Activated CD4-positive, alpha-beta T cell treated with anti-CD3 and anti-CD28 coated beads, Interleukin-2, amount 10 ng/mL, durations not matched to agents 24 days and 14 days (primary cell): ENCODE data around the gene APOC4. TPM values are rescaled to one million over a fixed set of nuclear protein-coding genes. Genes with fewer than 3 reads are reported as not detected.
"Not testable (repeated sequence)": the region's sequence is repeated elsewhere in the genome, so short reads cannot be mapped to it uniquely, and the experiment has no call there.

Experiments
- DNase-seq: peaks from one replicate; pipeline ENCODE4 v3.0.0; 2022
- H3K27ac Mint-ChIP-seq: one replicate; pipeline ENCODE4 v1.8.0; 2022; ENCODE audit warnings: mild to moderate bottlenecking, mixed read lengths
- H3K27me3 Mint-ChIP-seq: one replicate; pipeline ENCODE4 v1.8.0; 2022; ENCODE audit warnings: mixed read lengths
- H3K36me3 Mint-ChIP-seq: one replicate; pipeline ENCODE4 v1.8.0; 2022; ENCODE audit warnings: low read depth, mild to moderate bottlenecking, mixed read lengths
- H3K4me1 Mint-ChIP-seq: one replicate; pipeline ENCODE4 v1.8.0; 2021; ENCODE audit warnings: mixed read lengths
- H3K4me3 Mint-ChIP-seq: one replicate; pipeline ENCODE4 v1.8.0; 2022; ENCODE audit warnings: mild to moderate bottlenecking, moderate library complexity, mixed read lengths
- H3K9me3 Mint-ChIP-seq: one replicate; pipeline ENCODE4 v1.8.0; 2021; ENCODE audit warnings: mixed read lengths
- intact Hi-C: fragments of 100-400 bp; cut with micrococcal nuclease; formaldehyde crosslinking; loops from one replicate; pipeline ENCODE4 v1.15.1; 2023
- total RNA-seq: library from RNA; stranded (reverse); gene quantifications from 2 replicates; pipeline ENCODE4 v1.2.3, GENCODE V29; 2022

APOC4 gene
- total RNA-seq, 1 donor from 2014 or later, result not detected

DNA sequence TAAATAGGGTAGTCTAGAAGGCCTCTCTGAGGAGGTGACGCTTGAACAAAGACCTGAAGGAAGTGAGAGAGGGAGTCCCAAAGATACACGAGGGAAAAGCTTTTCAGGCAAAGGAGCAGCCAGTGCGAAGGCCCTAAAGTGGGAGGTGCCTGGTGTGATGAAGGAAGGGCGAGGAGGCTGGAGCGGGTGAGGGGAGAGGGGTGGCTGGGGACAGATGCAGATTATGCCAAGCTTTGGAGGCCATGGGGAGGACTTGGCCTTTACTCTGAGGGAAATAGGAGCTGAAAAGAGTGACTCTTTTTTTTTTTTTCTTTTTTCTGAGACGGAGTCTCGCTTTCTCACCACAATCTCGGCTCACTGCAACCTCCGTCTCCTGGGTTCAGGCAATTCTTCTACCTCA, 16.1 kb downstream of the APOC4 start:
- Mint-ChIP-seq H3K9me3 (no peaks in the 10 kb centered on the region), H3K4me3 (no peak overlapping the region), H3K4me1 (peaks cover 38% of the 10 kb centered on the region), H3K27me3 (no peaks in the 10 kb centered on the region), H3K27ac (peak overlapping the region; percentile 14), H3K36me3 (peaks cover 21% of the 10 kb centered on the region)
- no peak for DNase-seq
- intact Hi-C loops, result no loop called here

DNA sequence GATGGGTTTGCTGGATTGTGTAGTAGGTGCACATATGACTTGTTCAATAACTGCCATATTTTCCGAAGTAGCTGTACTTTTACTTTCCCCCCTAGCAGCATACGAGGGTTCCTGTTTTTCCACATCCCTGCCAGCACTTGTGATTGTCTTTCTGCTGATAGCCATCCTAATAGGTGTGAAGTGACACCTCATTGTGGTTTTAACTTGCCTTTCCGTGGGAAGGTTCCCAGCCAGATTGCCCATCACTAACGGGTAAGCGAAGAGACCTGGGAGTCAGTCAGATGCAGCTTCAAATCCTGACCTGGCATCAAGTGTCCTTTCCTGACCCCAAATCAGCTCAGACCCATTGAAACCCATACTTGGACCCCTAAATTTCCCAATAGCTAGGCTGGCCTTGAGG, 17.7 kb downstream of the APOC4 start:
- peaks cover 34% of the 10 kb centered on the region for H3K4me1 Mint-ChIP-seq
- intact Hi-C loops, result no loop called here
- H3K27ac Mint-ChIP-seq, result peak overlapping the region; percentile 45

DNA sequence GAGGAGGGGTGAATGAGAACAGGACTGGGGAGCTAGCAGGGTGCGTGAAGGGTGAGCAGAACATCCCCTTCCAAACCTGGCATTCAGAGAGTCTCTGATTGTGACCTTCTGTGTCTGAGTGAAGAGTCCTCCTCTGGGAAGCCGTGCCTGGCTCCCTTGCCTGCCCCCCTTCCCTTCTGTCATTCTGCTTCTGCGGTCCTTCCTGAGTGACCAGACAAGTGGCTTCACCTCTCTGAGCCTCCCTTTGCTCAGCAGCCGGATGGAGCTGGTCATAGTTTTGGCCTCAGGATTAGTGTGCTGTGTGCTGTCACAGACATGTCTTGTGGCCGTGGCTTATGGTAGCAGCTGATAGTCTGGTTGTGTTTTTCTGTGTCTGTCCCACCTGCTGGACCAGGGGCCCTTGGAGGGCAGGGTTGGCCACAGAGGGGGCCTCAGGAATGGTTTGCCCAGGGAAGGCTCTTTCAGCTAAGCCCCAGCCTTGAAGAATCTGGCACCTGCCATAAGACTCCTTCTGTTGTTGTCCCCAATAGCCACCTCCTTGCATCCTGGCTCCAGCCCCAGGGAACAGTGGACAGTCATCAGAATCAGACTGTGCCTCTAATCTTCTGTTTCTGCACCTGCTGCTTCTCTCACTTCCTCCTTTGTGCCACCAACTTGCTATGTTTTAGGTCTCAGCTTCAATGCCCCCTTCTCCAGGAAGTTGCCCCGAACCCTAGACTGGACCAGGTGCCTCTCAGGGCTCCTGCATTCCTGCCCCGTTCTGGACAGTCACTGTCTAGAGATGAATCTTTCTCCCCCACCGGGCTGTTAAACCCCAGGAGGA, 19.1 kb downstream of the APOC4 start:
- H3K4me1 Mint-ChIP-seq, result peaks cover 29% of the 10 kb centered on the region
- no peaks in the 10 kb centered on the region for H3K9me3 Mint-ChIP-seq
- H3K27me3 Mint-ChIP-seq, result no peaks in the 10 kb centered on the region
- H3K4me3 Mint-ChIP-seq, result no peak overlapping the region
- no peak overlapping the region for H3K27ac Mint-ChIP-seq
- intact Hi-C loops, result no loop called here
- DNase-seq, result no peak
- peaks cover 30% of the 10 kb centered on the region for H3K36me3 Mint-ChIP-seq

More for the DNA sequence above, 17.7 kb downstream of the APOC4 start:
- H3K9me3 Mint-ChIP-seq, result no peaks in the 10 kb centered on the region
- no peaks in the 10 kb centered on the region for H3K27me3 Mint-ChIP-seq
- DNase-seq, result no peak
- no peak overlapping the region for H3K4me3 Mint-ChIP-seq
- H3K36me3 Mint-ChIP-seq, result peaks cover 25% of the 10 kb centered on the region

DNA sequence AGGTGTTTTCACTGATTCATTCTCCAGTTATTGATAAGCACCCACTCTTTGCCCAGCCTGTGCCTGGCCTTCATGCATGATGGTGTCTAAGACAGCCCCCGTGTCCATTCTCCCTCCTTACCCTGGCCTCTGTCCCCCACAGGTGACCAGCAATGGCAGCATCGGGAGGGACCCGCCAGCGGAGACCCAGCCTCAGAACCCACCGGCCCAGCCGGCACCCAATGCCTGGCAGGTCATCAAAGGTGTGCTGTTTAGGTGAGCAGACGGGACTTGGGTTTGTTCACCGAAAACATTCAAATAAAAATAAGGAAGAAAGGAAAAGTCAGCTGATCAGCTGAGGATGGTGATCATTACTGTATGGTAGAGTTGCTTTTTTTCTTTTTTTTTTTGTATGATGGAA, 19.8 kb downstream of the APOC4 start:
- H3K27ac Mint-ChIP-seq, result no peak overlapping the region

DNA sequence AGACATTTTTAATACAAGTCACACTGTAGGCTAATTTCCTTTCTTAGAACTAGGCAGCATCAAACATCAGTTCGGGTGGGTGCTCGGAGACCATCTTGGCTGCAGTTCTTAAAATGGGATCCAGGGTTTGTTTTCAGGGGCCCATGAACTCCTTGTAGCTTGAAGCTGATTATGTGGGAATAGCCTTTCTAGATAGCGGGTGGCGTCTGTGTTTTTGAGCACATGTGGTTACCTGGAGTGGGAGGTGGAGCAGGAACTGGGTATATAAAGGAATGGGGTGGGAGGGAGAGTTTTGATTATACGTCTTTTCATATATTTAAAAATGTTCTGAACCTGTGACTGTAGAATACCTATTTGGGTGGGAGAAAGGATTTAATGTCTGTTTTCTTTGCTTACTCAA, 26.1 kb downstream of the APOC4 start:
- no peak overlapping the region for H3K27ac Mint-ChIP-seq

More for the DNA sequence above, 19.8 kb downstream of the APOC4 start:
- intact Hi-C loops, result no loop called here
- Mint-ChIP-seq H3K27me3 (no peaks in the 10 kb centered on the region), H3K9me3 (no peaks in the 10 kb centered on the region), H3K4me1 (peaks cover 22% of the 10 kb centered on the region), H3K36me3 (peaks cover 30% of the 10 kb centered on the region), H3K4me3 (no peak overlapping the region)
- no peak for DNase-seq

DNA sequence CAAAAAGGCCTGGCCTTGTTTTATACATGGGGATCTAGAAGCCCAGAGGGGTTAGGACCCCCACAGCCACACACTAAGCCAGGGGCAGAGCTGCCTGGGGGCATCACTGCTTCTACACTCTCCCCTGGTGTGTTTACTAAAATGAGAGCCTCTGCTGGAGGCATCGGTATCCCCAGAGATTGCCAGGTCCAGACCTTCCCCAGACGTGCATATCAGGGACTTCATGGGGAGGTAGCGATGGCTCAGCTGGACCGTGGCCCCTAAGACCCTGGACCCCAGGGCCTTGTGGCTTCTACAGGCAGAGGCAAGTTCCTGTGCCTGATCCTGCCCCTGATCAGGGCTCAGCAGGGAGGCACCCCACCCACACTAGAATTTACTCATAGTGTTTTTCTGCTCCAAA, 26.6 kb downstream of the APOC4 start:
- H3K36me3 Mint-ChIP-seq, result peaks cover 22% of the 10 kb centered on the region
- no peak for DNase-seq
- H3K27me3 Mint-ChIP-seq, result no peaks in the 10 kb centered on the region

More for the DNA sequence above, 26.1 kb downstream of the APOC4 start:
- intact Hi-C loops, result no loop called here
- H3K4me1 Mint-ChIP-seq, result peaks cover 2% of the 10 kb centered on the region
- peaks cover 19% of the 10 kb centered on the region for H3K36me3 Mint-ChIP-seq
- no peaks in the 10 kb centered on the region for H3K9me3 Mint-ChIP-seq
- H3K4me3 Mint-ChIP-seq, result no peak overlapping the region
- H3K27me3 Mint-ChIP-seq, result no peaks in the 10 kb centered on the region
- no peak for DNase-seq

DNA sequence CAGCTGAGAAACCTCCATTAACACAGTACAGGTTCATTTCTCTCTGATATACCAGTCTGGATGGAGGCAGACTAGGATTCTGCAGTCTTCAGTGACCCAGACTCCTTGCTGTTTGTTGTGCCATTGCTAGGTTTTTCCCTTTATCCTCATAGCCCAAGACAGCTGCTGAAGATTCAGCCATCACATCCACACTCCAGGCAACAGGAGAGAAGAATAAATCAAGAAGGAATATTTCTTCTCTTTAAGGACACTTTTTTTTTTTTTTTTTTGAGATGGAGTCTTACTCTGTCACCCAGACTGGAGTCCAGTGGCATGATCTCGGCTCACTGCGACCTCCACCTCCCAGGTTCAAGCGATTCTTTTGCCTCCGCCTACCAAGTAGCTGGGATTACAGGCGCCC, 27.4 kb downstream of the APOC4 start:
- peaks cover 25% of the 10 kb centered on the region for H3K36me3 Mint-ChIP-seq
- H3K4me1 Mint-ChIP-seq, result peaks cover 2% of the 10 kb centered on the region
- H3K9me3 Mint-ChIP-seq, result no peaks in the 10 kb centered on the region
- H3K27ac Mint-ChIP-seq, result no peak overlapping the region
- intact Hi-C loops, result no loop called here
- H3K4me3 Mint-ChIP-seq, result no peak overlapping the region
- H3K27me3 Mint-ChIP-seq, result no peaks in the 10 kb centered on the region
- DNase-seq, result no peak

More for the DNA sequence above, 26.6 kb downstream of the APOC4 start:
- no peaks in the 10 kb centered on the region for H3K9me3 Mint-ChIP-seq
- H3K4me3 Mint-ChIP-seq, result no peak overlapping the region
- intact Hi-C loops, result no loop called here
- peaks cover 2% of the 10 kb centered on the region for H3K4me1 Mint-ChIP-seq
- no peak overlapping the region for H3K27ac Mint-ChIP-seq

DNA sequence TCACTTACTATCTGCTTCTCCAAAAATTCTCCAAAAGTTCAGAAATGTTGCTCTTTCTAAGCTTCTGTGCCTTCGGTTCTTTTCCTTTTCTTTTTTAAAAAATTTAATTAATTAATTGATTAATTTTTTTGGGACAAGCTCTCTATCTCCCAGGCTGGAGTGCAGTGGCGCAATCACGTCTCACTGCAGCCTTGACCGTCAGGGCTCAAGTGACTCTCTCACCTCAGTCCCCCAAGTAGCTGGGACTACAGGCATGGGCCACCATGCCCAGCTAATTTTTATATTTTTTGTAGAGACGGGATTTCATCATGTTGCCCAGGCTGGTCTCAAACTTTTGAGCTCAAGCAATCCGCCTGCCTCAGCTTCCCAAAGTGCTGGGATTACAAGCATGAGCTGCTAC, 29.4 kb downstream of the APOC4 start:
- DNase-seq, H3K4me3 Mint-ChIP-seq, H3K9me3 Mint-ChIP-seq, intact Hi-C loops, H3K4me1 Mint-ChIP-seq, H3K27ac Mint-ChIP-seq, H3K27me3 Mint-ChIP-seq: not testable (repeated sequence)
- H3K36me3 Mint-ChIP-seq, result peaks cover 29% of the 10 kb centered on the region

DNA sequence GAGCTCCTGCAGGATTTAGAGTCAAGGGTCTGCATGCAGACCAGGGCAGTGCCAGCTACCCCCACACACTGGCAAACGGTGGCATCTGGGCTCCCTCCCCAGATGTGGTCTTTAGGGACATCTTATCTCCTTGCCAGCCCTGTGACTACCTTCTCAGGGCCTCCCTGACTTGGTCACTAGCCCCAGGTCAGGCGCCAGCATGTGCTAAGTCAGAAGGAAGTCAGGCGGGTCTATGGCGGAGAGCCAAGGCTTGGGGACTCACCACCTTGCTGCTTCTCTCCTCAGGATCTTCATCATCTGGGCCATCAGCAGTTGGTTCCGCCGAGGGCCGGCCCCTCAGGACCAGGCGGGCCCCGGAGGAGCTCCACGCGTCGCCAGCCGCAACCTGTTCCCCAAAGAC, 30.8 kb downstream of the APOC4 start:
- Mint-ChIP-seq H3K27ac (no peak overlapping the region), H3K4me3 (no peak overlapping the region), H3K27me3 (no peaks in the 10 kb centered on the region), H3K4me1 (peaks cover 2% of the 10 kb centered on the region), H3K9me3 (no peaks in the 10 kb centered on the region), H3K36me3 (peaks cover 35% of the 10 kb centered on the region)
- intact Hi-C loops, result no loop called here
- no peak for DNase-seq

DNA sequence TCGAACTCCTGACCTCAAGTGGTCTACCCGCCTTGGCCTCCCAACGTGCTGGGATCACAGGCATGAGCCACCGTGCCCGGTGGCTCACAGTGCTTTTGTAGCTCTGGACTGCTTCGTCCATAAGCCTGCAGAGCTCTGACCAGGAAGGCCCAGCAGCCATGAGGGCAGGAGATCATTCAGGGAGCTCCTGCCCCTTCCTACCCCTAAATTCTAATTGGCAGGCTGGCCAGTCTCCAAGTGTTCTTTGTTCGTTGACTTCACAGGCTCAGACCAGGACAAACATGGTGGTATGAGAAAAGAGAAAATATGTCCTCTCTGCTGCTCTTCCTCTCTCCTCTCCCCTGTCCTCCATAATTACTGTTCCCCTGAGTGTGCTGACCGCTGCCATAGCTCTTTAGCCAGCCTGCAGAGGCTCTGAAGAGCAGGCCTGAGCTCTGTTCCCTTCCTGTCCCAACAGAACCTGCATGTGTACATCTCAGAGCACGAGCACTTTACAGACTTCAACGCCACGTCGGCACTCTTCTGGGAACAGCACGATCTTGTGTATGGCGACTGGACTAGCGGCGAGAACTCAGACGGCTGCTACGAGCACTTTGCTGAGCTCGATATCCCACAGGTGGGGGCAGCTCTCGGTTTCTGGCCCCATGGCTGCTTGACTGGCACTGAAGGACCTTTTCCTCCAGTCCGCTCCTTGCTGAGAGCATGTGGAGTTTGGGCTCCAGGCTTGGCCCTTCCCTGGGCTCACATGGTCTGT, 32.1 kb downstream of the APOC4 start:
- no peaks in the 10 kb centered on the region for H3K9me3 Mint-ChIP-seq
- no peaks in the 10 kb centered on the region for H3K27me3 Mint-ChIP-seq
- H3K4me1 Mint-ChIP-seq, result no peaks in the 10 kb centered on the region
- no peak for DNase-seq
- H3K4me3 Mint-ChIP-seq, result no peak overlapping the region
- intact Hi-C loops, result no loop called here
- H3K27ac Mint-ChIP-seq, result no peak overlapping the region
- peaks cover 38% of the 10 kb centered on the region for H3K36me3 Mint-ChIP-seq

DNA sequence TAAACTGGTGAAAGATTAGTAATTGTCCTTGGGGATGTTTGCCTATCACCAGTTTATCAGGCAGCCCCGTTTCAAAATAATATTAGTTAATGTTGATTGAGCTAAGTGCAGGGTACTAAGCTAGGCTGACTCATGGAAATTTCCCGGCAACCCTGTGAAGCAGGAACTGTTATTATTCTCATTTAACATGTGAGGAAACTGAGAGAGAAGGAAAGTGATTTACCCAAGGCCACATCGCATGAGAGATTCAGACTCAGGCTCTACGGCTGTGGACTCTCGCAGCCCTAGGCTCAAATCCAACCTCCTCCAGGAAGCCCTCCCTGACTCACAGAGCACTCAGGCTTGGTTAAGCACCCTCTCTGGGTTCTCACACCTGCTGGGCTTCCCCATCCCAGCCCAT, 32.8 kb downstream of the APOC4 start:
- no peaks in the 10 kb centered on the region for H3K27me3 Mint-ChIP-seq
- intact Hi-C loops, result no loop called here
- H3K9me3 Mint-ChIP-seq, result no peaks in the 10 kb centered on the region
- no peak overlapping the region for H3K4me3 Mint-ChIP-seq
- no peak for DNase-seq
- H3K4me1 Mint-ChIP-seq, result no peaks in the 10 kb centered on the region
- peaks cover 41% of the 10 kb centered on the region for H3K36me3 Mint-ChIP-seq
- H3K27ac Mint-ChIP-seq, result no peak overlapping the region

DNA sequence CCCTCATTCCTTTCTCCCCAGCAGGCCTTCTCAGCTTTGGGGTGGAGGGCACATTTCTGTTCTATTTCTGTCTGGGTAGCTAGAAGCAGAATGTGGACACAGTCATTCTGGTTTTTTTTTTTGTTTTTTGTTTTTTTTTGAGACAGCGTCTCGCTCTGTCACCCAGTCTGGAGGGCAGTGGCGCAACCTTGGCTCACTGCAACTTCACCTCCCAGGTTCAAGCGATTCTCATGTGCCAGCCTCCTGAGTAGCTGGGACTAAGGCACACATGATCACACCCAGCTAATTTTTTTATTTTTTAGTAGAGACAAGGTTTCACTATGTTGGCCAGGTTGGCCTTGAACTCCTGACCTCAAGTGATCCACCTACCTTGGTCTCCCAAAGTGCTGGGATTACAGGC, 33.4 kb downstream of the APOC4 start:
- intact Hi-C loops, result no loop called here
- Mint-ChIP-seq H3K27ac (no peak overlapping the region), H3K27me3 (no peaks in the 10 kb centered on the region), H3K4me3 (no peak overlapping the region), H3K9me3 (no peaks in the 10 kb centered on the region), H3K4me1 (no peaks in the 10 kb centered on the region), H3K36me3 (peaks cover 43% of the 10 kb centered on the region)
- no peak for DNase-seq

DNA sequence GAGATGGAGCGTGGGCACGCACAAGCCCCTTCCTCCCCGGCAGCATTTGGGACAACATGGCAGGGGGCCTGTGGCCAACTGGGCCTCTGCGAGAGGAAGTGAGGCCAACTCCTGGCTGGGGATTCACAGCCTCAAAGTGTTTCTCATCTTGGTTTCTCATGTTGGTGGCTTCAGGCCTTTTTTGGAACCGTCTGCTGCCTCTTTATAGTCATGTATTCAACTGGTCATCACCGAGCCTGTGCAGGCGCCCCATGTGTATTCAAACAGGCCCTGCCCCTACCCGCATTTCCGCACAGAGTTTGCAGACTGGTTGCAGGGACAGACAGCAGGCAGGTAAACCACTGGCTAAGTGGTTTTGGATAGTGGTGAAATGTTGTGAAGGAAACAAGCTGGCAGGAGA, 42.0 kb downstream of the APOC4 start:
- H3K9me3 Mint-ChIP-seq, result no peaks in the 10 kb centered on the region
- DNase-seq, result no peak
- intact Hi-C loops, result no loop called here
- peaks cover 2% of the 10 kb centered on the region for H3K4me1 Mint-ChIP-seq
- H3K27ac Mint-ChIP-seq, result no peak overlapping the region
- no peak overlapping the region for H3K4me3 Mint-ChIP-seq
- peaks cover 31% of the 10 kb centered on the region for H3K36me3 Mint-ChIP-seq
- H3K27me3 Mint-ChIP-seq, result no peaks in the 10 kb centered on the region

DNA sequence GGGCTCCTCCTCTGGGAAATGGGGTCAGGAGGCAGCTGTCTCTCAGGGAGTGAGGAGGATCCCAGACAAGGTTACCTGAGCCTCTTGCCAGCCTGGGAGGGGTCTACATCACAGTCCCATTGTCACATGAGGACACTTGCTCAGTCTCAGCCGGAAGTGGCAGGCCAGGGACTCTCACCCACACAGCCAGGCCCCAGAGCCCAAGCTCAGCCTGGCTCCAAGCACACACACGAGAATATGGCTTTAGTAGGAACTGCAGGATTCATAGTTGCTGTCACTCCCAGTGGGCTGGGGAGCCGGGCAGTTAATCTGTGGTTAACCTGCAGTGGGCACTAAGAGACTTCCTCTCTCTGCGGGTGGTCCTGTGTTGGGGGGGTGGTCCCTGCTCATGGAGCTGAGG, 43.4 kb downstream of the APOC4 start:
- DNase-seq, result no peak
- no peaks in the 10 kb centered on the region for H3K27me3 Mint-ChIP-seq
- no peak overlapping the region for H3K4me3 Mint-ChIP-seq
- no peak overlapping the region for H3K27ac Mint-ChIP-seq
- peaks cover 4% of the 10 kb centered on the region for H3K4me1 Mint-ChIP-seq
- H3K9me3 Mint-ChIP-seq, result no peaks in the 10 kb centered on the region
- peaks cover 28% of the 10 kb centered on the region for H3K36me3 Mint-ChIP-seq
- intact Hi-C loops, result no loop called here
